OCI-LY3 (cell line): ENCODE data around the gene SPDYA.

Experiments
- EZH2phosphoT487 ChIP-seq: fragments of 200-600 bp; shearing (Covaris generic); IDR thresholded peaks from 2 replicates; pipeline ENCODE4 v1.6.1; 2018; ENCODE audit warnings: antibody characterized with exemption, mixed run types, low read depth
- TF ChIP-seq, protein P1 (sequence below): fragments of 200-600, 300-600 bp; sonication (generic); IDR thresholded peaks from 2 replicates; pipeline ENCODE4 v1.5.1; 2014; ENCODE audit warnings: antibody characterized with exemption, low read length, low read depth

DNA sequence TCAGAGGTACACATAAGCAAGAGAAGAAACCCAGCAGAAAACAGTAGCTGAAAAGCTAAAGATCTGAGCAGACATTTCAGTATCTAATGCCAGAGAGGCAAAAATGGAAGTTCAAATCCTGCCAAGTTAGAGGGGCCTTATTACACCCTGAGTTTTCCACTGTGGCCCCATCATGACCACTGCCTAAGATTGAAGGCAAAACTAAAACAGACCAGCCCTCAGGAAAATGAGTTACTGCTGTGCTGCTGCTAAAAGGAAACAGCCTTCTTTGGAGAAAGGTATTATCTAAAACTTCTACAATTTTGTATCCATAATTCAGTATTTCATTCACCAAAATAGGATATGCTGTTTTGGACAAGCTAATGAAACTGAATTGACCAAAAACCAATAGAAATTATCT is 42.2 kb upstream of the SPDYA start:
- TF ChIP-seq, protein P1, sequence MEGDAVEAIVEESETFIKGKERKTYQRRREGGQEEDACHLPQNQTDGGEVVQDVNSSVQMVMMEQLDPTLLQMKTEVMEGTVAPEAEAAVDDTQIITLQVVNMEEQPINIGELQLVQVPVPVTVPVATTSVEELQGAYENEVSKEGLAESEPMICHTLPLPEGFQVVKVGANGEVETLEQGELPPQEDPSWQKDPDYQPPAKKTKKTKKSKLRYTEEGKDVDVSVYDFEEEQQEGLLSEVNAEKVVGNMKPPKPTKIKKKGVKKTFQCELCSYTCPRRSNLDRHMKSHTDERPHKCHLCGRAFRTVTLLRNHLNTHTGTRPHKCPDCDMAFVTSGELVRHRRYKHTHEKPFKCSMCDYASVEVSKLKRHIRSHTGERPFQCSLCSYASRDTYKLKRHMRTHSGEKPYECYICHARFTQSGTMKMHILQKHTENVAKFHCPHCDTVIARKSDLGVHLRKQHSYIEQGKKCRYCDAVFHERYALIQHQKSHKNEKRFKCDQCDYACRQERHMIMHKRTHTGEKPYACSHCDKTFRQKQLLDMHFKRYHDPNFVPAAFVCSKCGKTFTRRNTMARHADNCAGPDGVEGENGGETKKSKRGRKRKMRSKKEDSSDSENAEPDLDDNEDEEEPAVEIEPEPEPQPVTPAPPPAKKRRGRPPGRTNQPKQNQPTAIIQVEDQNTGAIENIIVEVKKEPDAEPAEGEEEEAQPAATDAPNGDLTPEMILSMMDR, result no peak
- no peak for TF ChIP-seq EZH2phosphoT487
